Measurements from ENCODE around the gene FDXR. TPM values are rescaled to one million over a fixed set of nuclear protein-coding genes. Genes with fewer than 3 reads are reported as not detected.
"Not testable (repeated sequence)": the region's sequence is repeated elsewhere in the genome, so short reads cannot be mapped to it uniquely, and the experiment has no call there.

Gene FDXR
- total RNA-seq, 1 donor from 2014 or later = 30.8 TPM

DNA sequence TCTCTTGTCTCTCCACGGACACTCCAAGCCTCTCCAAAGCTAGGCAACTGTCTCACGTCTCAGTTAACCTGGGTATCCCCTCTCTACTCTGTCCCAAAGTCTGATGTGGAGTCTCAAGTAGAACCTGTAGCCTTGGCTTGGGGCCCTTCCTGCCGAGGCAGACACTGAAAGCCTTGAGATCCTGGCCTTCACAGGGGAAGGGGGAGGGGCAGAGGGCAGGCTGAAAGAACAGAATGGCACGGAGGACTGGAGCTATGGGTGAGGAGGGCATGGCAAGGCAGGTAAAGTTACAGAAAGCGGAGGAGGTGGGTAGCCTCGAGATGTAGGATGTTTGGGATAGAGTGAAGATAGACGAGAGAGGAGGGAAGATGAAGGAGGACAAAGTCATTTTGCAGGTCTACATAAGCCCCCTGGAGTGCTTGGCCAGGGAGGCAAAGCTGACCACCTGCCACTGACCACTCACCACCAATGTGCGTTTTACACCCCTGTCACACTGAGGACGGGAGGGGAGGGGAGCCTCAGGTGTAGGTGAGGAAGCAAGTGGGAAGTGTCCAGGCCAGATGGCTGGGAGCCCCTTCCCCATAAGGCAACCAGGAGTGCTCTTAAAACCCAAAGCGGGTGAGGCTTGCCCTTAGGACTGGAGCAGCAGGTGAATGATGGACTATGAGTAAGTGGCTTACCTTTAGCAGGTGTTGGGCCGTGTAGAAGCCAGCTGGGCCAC, 1.3 kb downstream of the FDXR start:
- H3K27me3 ChIP-seq (ENCODE audit: control insufficient read depth, insufficient read depth, low read length) = no peaks in the 10 kb centered on the region
- TF ChIP-seq, protein P1, sequence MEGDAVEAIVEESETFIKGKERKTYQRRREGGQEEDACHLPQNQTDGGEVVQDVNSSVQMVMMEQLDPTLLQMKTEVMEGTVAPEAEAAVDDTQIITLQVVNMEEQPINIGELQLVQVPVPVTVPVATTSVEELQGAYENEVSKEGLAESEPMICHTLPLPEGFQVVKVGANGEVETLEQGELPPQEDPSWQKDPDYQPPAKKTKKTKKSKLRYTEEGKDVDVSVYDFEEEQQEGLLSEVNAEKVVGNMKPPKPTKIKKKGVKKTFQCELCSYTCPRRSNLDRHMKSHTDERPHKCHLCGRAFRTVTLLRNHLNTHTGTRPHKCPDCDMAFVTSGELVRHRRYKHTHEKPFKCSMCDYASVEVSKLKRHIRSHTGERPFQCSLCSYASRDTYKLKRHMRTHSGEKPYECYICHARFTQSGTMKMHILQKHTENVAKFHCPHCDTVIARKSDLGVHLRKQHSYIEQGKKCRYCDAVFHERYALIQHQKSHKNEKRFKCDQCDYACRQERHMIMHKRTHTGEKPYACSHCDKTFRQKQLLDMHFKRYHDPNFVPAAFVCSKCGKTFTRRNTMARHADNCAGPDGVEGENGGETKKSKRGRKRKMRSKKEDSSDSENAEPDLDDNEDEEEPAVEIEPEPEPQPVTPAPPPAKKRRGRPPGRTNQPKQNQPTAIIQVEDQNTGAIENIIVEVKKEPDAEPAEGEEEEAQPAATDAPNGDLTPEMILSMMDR (IDR thresholded peaks at IDR 0.05; ENCODE audit: insufficient read depth, low read length, severe bottlenecking) = no peak
- no peak overlapping the region for H3K4me3 ChIP-seq (ENCODE audit: low read depth, low read length)
- DNase-seq (ENCODE audit: low read depth) = no peak
- peaks cover 2% of the 10 kb centered on the region for H3K36me3 ChIP-seq (ENCODE audit: control insufficient read depth, insufficient read depth, low read length)
- no peak for FAIRE-seq

- FAIRE-seq (no peak), DNase-seq (ENCODE audit: low read depth) (peak; percentile 22)
- Histone ChIP-seq H3K4me3 (ENCODE audit: low read depth, low read length) (no peak overlapping the region), H3K27me3 (ENCODE audit: control insufficient read depth, insufficient read depth, low read length) (no peaks in the 10 kb centered on the region), H3K36me3 (ENCODE audit: control insufficient read depth, insufficient read depth, low read length) (peaks cover 3% of the 10 kb centered on the region)
- TF ChIP-seq, protein P1 (IDR thresholded peaks at IDR 0.05; ENCODE audit: insufficient read depth, low read length, severe bottlenecking) = no peak
Observed at GRCh38 chr17:74870512-74870911, 2.3 kb downstream of the FDXR start.

- H3K4me3 ChIP-seq (ENCODE audit: low read depth, low read length); H3K27me3 ChIP-seq (ENCODE audit: control insufficient read depth, insufficient read depth, low read length); FAIRE-seq; DNase-seq (ENCODE audit: low read depth); H3K36me3 ChIP-seq (ENCODE audit: control insufficient read depth, insufficient read depth, low read length): not testable (repeated sequence)
Observed at GRCh38 chr17:74870028-74870427, 2.8 kb downstream of the FDXR start.

DNA sequence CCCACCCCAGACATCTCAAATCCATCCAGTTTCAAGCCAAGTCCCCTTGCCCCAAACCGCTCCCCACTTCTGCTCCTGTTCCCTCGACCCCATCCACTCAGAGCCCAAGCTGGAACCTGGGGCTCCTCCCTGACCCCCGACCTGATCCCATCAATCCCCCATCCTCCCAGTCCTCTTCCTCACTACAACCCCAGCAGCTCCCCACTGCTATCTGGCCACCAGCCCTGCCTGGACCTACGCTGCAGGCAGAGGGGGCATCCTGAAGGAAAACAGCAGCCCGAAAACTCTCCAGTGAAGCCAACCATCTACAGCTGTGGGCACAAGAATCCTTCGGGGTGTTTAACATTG, 3.9 kb downstream of the FDXR start:
- H3K36me3 ChIP-seq (ENCODE audit: control insufficient read depth, insufficient read depth, low read length) = peaks cover 3% of the 10 kb centered on the region
- H3K27me3 ChIP-seq (ENCODE audit: control insufficient read depth, insufficient read depth, low read length) = no peaks in the 10 kb centered on the region
- no peak overlapping the region for H3K4me3 ChIP-seq (ENCODE audit: low read depth, low read length)
- FAIRE-seq = no peak
- DNase-seq (ENCODE audit: low read depth) = no peak
- TF ChIP-seq, protein P1 (IDR thresholded peaks at IDR 0.05; ENCODE audit: insufficient read depth, low read length, severe bottlenecking) = no peak

- FAIRE-seq (no peak), DNase-seq (ENCODE audit: low read depth) (no peak)
- TF ChIP-seq, protein P1 (IDR thresholded peaks at IDR 0.05; ENCODE audit: insufficient read depth, low read length, severe bottlenecking) = no peak
- Histone ChIP-seq H3K27me3 (ENCODE audit: control insufficient read depth, insufficient read depth, low read length) (no peaks in the 10 kb centered on the region), H3K36me3 (ENCODE audit: control insufficient read depth, insufficient read depth, low read length) (peaks cover 5% of the 10 kb centered on the region), H3K4me3 (ENCODE audit: low read depth, low read length) (no peak overlapping the region)
Observed at GRCh38 chr17:74868251-74868907, 4.4 kb downstream of the FDXR start.

GRCh38 chr17:74866198-74866835, 6.5 kb downstream of the FDXR start:
- FAIRE-seq = no peak
- Histone ChIP-seq H3K27me3 (ENCODE audit: control insufficient read depth, insufficient read depth, low read length) (peaks cover 3% of the 10 kb centered on the region), H3K4me3 (ENCODE audit: low read depth, low read length) (no peak overlapping the region), H3K36me3 (ENCODE audit: control insufficient read depth, insufficient read depth, low read length) (peaks cover 6% of the 10 kb centered on the region)
- TF ChIP-seq, protein P1 (IDR thresholded peaks at IDR 0.05; ENCODE audit: insufficient read depth, low read length, severe bottlenecking) = no peak
- no peak for DNase-seq (ENCODE audit: low read depth)

Data from bronchial epithelial cell (primary cell).